BLaER1 treated with 17β-estradiol and CSF1 and Interleukin-3, amounts not matched to agents 10 nM and 100 nM (cell line): ENCODE results near the gene NBR1.
"Not testable (repeated sequence)": the region's sequence is repeated elsewhere in the genome, so short reads cannot be mapped to it uniquely, and the experiment has no call there.

Experiments used
- H3K27ac ChIP-seq, 11 experiments: shearing (Covaris generic); formaldehyde crosslinking; 2 replicates each; pipeline ENCODE4 v1.8.1; 2022
- H3K27me3 ChIP-seq, 11 experiments: shearing (Covaris generic); formaldehyde crosslinking; 2 replicates each; pipeline ENCODE4 v1.8.1; 2022
- H3K36me3 ChIP-seq, 11 experiments: shearing (Covaris generic); formaldehyde crosslinking; 2 replicates each; pipeline ENCODE4 v1.8.1; 2022
- H3K4me1 ChIP-seq, 10 experiments: shearing (Covaris generic); formaldehyde crosslinking; 2 replicates each; pipeline ENCODE4 v1.8.1; 2022
- H3K4me2 ChIP-seq, 11 experiments: shearing (Covaris generic); formaldehyde crosslinking; 2 replicates each; pipeline ENCODE4 v1.8.1; 2022
- H3K4me3 ChIP-seq, 10 experiments: shearing (Covaris generic); formaldehyde crosslinking; 2 replicates each; pipeline ENCODE4 v1.8.1; 2022
- H3K9ac ChIP-seq, 11 experiments: shearing (Covaris generic); formaldehyde crosslinking; 2 replicates each; pipeline ENCODE4 v1.8.1; 2022
- H3K9me3 ChIP-seq, 11 experiments: shearing (Covaris generic); formaldehyde crosslinking; replicated peaks in 1 of 11; 2 replicates each; pipeline ENCODE4 v1.8.1; 2022
- H4K20me1 ChIP-seq, 11 experiments: shearing (Covaris generic); formaldehyde crosslinking; 2 replicates each; pipeline ENCODE4 v1.8.1; 2022
- Cebpa-rat ChIP-seq, 11 experiments: shearing (Covaris generic); IDR thresholded peaks; 2 replicates each; pipeline ENCODE4 v1.8.1; 2022

Gene NBR1

DNA sequence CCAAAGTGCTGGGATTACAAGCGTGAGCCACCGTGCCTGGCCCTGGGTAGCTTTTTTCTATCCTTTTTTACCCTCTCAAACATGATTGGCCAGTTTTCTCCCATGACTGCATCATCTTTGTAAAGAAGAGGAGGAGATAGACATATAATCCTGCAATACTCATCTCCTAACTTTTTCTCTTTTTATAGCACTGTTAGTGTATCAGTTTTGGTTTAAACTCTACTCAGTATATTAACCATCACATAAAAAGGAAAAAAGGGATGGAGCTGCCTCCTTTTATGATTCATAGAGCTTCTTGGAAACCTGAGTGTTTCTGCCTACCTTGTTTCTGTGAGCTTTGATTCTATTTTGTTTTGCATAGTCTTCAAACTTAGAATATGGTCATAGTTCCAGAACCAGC is 28.6 kb downstream of the NBR1 start:
- peaks cover 37 to 100% (median 70%) of the 10 kb centered on the region in 11 experiments for H3K36me3 ChIP-seq
- peak overlapping the region in 10 of 11 experiments; percentile 1 to 68 (median 50); a peak in 17 of 22 replicates for H3K4me2 ChIP-seq
- peaks cover 0 to 28% (median 0%) of the 10 kb centered on the region in 11 experiments; a peak in 3 of 22 replicates for H4K20me1 ChIP-seq
- no peak overlapping the region for H3K4me3 ChIP-seq
- H3K27me3 ChIP-seq, result no peaks in the 10 kb centered on the region
- H3K9me3 ChIP-seq, result no peaks in the 10 kb centered on the region
- H3K9ac ChIP-seq, result 0 out of 22 replicates have a peak overlapping the region, but pooled peaks of 2 of the 11 experiments have one; percentile 9 to 20
- H3K4me1 ChIP-seq, result peaks cover 0 to 19% (median 14%) of the 10 kb centered on the region in 10 experiments; a peak in 16 of 20 replicates
- 0 out of 22 replicates have a peak overlapping the region, but pooled peaks of 1 of the 11 experiments have one; percentile 1 for H3K27ac ChIP-seq
- no peak for TF ChIP-seq Cebpa-rat (IDR thresholded peaks at IDR 0.05)

DNA sequence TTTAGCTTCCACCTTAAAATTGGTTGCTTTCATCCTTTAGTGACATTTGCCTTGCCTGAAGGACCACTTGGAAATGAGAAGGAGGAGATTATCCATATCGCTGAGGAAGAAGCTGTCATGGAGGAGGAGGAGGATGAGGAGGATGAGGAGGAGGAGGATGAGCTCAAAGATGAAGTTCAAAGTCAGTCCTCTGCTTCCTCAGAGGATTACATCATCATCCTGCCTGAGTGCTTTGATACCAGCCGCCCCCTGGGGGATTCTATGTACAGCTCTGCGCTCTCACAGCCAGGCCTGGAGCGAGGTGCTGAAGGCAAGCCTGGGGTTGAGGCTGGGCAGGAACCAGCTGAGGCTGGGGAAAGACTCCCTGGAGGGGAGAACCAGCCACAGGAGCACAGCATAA is 29.1 kb downstream of the NBR1 start:
- Histone ChIP-seq H3K27ac (0 out of 22 replicates have a peak overlapping the region, but pooled peaks of 1 of the 11 experiments have one; percentile 1), H3K4me2 (peak overlapping the region in 10 of 11 experiments; percentile 1 to 68 (median 50); a peak in 19 of 22 replicates), H4K20me1 (peaks cover 0 to 28% (median 0%) of the 10 kb centered on the region in 11 experiments; a peak in 3 of 22 replicates), H3K27me3 (no peaks in the 10 kb centered on the region), H3K9ac (peak overlapping the region in 5 of 11 experiments; percentile 5 to 46 (median 20); a peak in 3 of 22 replicates), H3K4me1 (peaks cover 0 to 19% (median 14%) of the 10 kb centered on the region in 10 experiments; a peak in 16 of 20 replicates), H3K4me3 (no peak overlapping the region), H3K9me3 (no peaks in the 10 kb centered on the region), H3K36me3 (peaks cover 32 to 100% (median 65%) of the 10 kb centered on the region in 11 experiments)
- TF ChIP-seq Cebpa-rat (IDR thresholded peaks at IDR 0.05), result peak in 7 of 11 experiments; percentile 14 to 75 (median 51); a peak in 8 of 22 replicates

DNA sequence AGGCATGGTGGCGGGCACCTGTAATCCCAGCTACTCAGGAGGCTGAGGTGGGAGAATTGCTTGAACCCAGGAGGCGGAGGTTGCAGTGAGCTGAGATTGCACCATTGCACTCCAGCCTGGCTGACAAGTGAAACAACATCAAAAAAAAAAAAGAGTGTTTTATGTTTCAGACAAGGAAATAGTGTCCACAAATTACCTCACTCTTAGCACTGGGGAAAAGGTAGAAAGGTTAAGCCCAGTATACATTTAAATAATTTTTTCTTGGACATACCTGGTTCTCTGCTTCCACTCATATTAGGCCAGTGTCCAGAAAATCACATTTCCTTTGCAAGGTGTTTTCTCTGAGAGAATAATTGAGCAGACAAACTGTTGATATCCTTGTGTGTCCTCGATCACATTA is 32.0 kb downstream of the NBR1 start:
- H3K4me3 ChIP-seq, H3K27me3 ChIP-seq, H3K9me3 ChIP-seq, H3K4me2 ChIP-seq, H3K27ac ChIP-seq, H3K9ac ChIP-seq: not testable (repeated sequence)
- Histone ChIP-seq H3K4me1 (peaks cover 0 to 19% (median 14%) of the 10 kb centered on the region in 10 experiments; a peak in 16 of 20 replicates), H4K20me1 (peaks cover 0 to 16% (median 0%) of the 10 kb centered on the region in 11 experiments; a peak in 3 of 22 replicates), H3K36me3 (peaks cover 17 to 100% (median 38%) of the 10 kb centered on the region in 11 experiments; a peak in 21 of 22 replicates)

DNA sequence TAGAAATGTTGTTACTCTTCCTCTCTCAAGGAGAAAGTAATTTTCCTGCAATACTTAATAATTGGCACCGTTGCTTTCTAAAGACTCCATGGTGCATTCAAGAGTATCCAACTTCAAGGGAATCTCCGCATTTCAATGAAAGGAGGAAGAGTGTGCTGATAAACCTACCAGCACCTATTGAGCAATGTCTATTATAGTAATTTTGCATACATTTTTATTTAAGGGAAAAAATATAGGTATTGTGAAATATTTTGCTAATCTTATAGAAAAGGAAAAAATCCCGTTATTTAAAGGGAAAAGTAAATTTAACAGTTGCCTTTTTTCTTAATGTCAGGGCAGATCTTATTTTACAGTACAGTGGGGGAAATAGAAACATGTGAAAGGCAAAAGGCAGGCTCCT is 39.6 kb downstream of the NBR1 start:
- H3K4me2 ChIP-seq, result peak overlapping the region; percentile 69 to 98 (median 83)
- H3K4me1 ChIP-seq, result peaks cover 29 to 41% (median 36%) of the 10 kb centered on the region in 10 experiments
- peaks cover 4 to 75% (median 24%) of the 10 kb centered on the region in 11 experiments; a peak in 18 of 22 replicates for H3K36me3 ChIP-seq
- peak overlapping the region in 8 of 11 experiments; percentile 78 to 98 (median 94); a peak in 13 of 22 replicates for H3K9ac ChIP-seq
- H3K9me3 ChIP-seq, result no peaks in the 10 kb centered on the region
- TF ChIP-seq Cebpa-rat (IDR thresholded peaks at IDR 0.05), result peak in 2 of 11 experiments; percentile 31 to 50; a peak in 3 of 22 replicates
- no peaks in the 10 kb centered on the region for H3K27me3 ChIP-seq
- peak overlapping the region in 8 of 10 experiments; percentile 64 to 91 (median 86); a peak in 13 of 20 replicates for H3K4me3 ChIP-seq
- peaks cover 0 to 29% (median 1%) of the 10 kb centered on the region in 11 experiments; a peak in 8 of 22 replicates for H4K20me1 ChIP-seq
- peak overlapping the region in 8 of 11 experiments; percentile 72 to 98 (median 90); a peak in 12 of 22 replicates for H3K27ac ChIP-seq

DNA sequence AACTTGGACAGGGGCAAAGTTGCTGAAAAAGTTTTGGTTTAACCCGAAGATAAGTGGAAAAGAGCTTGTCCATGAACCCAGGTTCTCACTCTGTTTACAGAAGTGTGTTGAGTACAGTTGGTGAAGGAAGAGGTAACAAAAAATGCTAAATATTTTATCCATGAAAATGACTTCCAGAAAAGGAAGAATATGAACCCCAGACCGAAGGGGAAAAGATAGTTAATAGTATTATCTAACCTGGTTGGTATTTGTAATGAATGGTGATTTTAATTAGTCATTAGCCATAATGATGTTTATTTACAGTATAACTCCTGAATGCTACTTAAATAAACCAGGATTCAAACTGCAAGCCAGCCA is 40.1 kb downstream of the NBR1 start:
- H3K27ac ChIP-seq, result peak overlapping the region; percentile 60 to 98 (median 88); a peak in 21 of 22 replicates
- H4K20me1 ChIP-seq, result peaks cover 0 to 34% (median 6%) of the 10 kb centered on the region in 11 experiments; a peak in 9 of 22 replicates
- no peak for TF ChIP-seq Cebpa-rat (IDR thresholded peaks at IDR 0.05)
- H3K27me3 ChIP-seq, result no peaks in the 10 kb centered on the region
- H3K9ac ChIP-seq, result peak overlapping the region; percentile 78 to 98 (median 90)
- H3K4me3 ChIP-seq, result peak overlapping the region; percentile 64 to 91 (median 84)
- peak overlapping the region; percentile 69 to 98 (median 83) for H3K4me2 ChIP-seq
- no peaks in the 10 kb centered on the region for H3K9me3 ChIP-seq
- H3K4me1 ChIP-seq, result peaks cover 29 to 46% (median 37%) of the 10 kb centered on the region in 10 experiments
- peaks cover 9 to 75% (median 30%) of the 10 kb centered on the region in 11 experiments; a peak in 21 of 22 replicates for H3K36me3 ChIP-seq

DNA sequence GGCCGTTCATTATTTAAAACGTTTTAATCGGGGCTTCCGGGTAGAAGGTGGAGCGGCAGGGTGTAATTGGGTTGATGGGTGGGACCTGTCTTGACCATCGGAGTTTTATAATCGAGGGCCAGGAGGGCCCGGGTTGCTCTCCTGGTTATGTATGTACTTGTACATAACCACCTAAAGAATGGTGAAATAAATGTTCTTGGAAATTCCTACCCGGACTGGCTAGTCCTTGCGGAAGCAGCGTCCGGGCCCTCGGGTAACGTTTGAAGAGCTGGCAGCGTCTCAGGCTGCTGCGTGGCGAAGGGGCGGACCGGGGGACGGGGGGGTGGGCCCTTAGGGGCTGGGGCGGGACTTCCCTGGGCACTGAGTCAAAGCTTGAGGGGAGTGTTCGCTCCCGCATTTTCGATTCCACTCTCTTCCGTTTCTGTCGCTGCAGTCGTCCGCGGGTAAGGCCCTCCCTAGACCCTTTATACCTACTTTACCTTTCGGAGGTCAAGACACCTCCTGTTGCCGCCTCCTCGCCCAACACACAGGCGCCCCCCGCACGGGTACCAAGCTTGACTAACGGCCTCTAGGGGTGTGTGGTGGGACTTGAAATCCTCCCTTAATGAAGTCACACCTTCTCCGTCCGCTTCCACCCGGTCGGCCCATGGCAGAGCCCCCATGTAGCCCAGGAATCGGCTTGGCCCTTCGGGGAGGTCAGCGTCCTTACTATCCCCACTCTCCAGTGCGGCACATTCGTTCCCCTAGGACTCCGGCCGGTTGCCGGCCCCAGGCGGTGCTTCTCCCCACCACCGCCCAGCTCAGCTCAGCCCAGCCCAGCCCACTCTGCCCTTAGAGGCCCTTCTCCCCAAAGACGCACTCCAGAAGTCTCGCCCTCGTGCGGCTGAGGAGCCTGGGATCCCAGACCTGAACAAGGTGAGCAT is 40.7 kb downstream of the NBR1 start, which contains the start of gene TMEM106A:
Gene TMEM106A (plus strand): TSS at position 396 of the 923 bp plus-strand sequence. CDS start 1,167 bp downstream, outside the sequence.
- Histone ChIP-seq H3K4me2 (peak within 1 kb of the TSS; percentile 86 to 100 (median 98)), H3K4me3 (peak within 1 kb of the TSS; percentile 64 to 91 (median 84)), H3K4me1 (peaks cover 29 to 53% (median 37%) of the 10 kb centered on the region in 10 experiments), H3K27me3 (no peaks in the 10 kb centered on the region), H3K36me3 (peaks cover 14 to 75% (median 36%) of the 10 kb centered on the region in 11 experiments; a peak in 21 of 22 replicates), H3K27ac (peak within 1 kb of the TSS; percentile 72 to 98 (median 89)), H4K20me1 (peaks cover 0 to 40% (median 11%) of the 10 kb centered on the region in 11 experiments; a peak in 9 of 22 replicates), H3K9ac (peak within 1 kb of the TSS; percentile 78 to 98 (median 90)), H3K9me3 (no peaks in the 10 kb centered on the region)
- TF ChIP-seq Cebpa-rat (IDR thresholded peaks at IDR 0.05), result no peak

DNA sequence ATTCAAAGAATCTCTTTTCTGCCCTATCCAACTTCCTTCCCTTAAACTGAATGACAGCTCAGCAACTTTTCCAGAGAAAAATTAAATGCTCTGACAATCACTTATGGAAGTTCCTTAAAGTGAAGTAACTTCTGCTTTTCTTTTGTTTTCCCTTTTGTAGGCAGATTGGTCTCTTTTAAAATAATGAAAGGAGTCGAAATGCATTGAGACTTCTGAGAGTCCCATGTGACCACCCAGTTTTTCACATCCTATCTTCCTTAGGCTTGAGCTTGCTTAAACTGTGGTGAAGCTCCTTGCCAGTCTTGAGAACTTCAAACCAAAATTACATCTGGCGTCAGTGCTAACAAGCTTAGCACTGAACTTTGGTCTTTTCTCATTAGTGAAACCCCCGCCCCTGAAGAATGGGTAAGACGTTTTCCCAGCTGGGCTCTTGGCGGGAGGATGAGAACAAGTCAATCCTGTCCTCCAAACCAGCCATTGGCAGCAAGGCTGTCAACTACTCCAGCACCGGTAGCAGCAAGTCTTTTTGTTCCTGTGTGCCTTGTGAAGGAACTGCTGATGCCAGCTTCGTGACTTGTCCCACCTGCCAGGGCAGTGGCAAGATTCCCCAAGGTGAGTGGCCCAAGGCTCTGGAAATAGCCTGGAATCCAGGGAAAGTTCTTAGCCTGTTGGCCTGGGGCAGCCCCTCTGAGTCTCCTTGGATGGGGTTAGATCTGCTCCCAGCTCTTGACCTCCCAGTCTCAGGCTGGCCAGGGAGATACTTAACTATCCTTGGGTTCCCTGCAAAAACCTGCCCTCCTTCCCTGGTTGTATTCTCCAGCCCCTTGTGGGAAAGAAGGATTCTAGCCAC is 41.9 kb downstream of the NBR1 start:
- peak overlapping the region; percentile 78 to 98 (median 90) for H3K9ac ChIP-seq
- no peaks in the 10 kb centered on the region for H3K9me3 ChIP-seq
- peaks cover 0 to 52% (median 18%) of the 10 kb centered on the region in 11 experiments; a peak in 12 of 22 replicates for H4K20me1 ChIP-seq
- H3K27ac ChIP-seq, result peak overlapping the region; percentile 59 to 98 (median 89)
- peak overlapping the region; percentile 86 to 100 (median 98) for H3K4me2 ChIP-seq
- peaks cover 34 to 64% (median 43%) of the 10 kb centered on the region in 10 experiments for H3K4me1 ChIP-seq
- peaks cover 18 to 75% (median 46%) of the 10 kb centered on the region in 11 experiments; a peak in 21 of 22 replicates for H3K36me3 ChIP-seq
- H3K27me3 ChIP-seq, result no peaks in the 10 kb centered on the region
- no peak for TF ChIP-seq Cebpa-rat (IDR thresholded peaks at IDR 0.05)
- peak overlapping the region; percentile 64 to 91 (median 84) for H3K4me3 ChIP-seq
